GM19193 (cell line): ENCODE measurements around the gene MFSD8.
A peak's percentile ranks its signal among the peaks of the same experiment; 100 is the strongest.

ENCODE experiments used
- POLR2A ChIP-seq: IDR thresholded peaks from 4 replicates; pipeline ENCODE4 v1.6.1; 2011; ENCODE audit not compliant: insufficient read depth, insufficient read length; ENCODE audit errors: extremely low read depth

Gene MFSD8

GRCh38 chr4:127957105-127957504 is 7.9 kb downstream of the MFSD8 start:
- no peak for TF ChIP-seq POLR2A

DNA sequence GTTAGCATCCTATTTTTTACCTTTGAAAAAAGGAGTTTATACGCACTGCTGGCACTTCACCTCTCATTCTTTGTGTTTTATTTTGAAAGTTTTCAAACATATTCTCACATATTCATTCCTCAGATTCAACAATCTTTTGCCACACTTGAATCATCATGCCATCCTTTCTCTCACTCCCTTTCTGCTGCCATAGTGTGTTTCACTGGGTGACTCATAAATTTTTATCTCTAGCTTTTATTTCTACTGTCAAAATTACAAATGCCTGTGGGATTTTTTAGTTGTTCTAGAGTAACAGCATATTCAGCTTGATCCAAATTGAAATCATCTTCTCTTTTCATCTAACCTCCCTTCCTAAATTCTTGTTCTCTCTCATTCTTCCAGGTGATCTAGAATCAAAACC is 28.0 kb downstream of the MFSD8 start:
- no peak for TF ChIP-seq POLR2A

- TF ChIP-seq POLR2A: no peak
Measured at GRCh38 chr4:127930175-127930574, 34.8 kb downstream of the MFSD8 start.

DNA sequence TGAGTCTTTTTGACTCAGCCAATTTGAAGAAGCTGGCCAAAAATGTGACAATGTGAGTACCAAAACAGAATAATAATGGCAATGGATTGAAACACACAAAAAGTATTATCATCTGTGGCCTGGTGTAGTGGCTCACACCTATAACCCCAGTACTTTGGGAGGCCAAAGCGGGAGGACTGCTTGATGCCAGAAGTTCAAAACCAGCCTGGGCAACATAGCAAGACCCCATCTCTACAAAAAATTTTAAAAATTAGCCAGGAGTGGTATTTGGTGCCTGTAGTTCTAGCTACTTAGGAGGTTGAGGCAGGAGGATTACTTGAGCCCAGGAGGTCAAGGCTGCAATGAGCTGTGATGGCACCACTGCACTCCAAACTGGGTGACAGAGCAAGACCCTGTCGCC is 42.7 kb downstream of the MFSD8 start:
- TF ChIP-seq POLR2A: no peak

DNA sequence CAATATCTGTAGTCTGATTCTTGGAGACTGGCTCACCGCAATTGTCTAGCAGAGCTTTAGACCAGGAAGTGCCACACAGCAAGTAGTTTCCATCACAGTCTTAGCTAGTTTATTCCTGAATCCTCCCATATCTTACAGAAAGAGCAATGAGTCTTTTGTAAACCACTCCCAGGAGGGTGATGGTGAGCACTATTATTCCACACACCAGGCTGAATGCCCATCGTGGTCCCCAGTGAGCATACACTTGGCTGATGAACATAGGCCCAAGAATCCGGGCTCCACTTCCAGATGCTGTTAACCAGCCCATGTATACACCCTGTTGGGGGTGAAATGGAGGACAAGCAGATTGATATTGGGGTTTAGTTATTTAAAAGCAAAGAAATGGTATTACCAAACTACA is 44.5 kb downstream of the MFSD8 start:
- no peak for TF ChIP-seq POLR2A

DNA sequence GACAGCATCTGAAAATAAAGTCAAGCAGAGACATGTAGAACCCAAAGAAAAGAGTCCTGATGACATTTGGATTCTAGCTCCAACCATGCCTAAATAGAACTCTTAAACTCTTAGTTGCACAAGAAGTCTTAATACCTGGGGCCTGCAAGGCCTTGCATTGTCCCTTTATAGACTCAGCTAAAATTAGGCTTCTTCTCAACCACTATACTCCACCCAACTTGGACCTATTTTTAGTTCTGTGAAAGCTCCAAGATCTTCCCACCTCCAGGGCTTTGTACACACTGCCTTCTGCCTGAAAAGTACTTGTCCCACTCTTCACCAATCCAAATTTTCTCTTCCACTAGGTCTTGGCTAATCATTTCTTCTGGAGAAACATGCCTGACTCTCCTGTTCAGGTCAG is 47.8 kb downstream of the MFSD8 start:
- TF ChIP-seq POLR2A: no peak

GRCh38 chr4:127916512-127916911 is 48.5 kb downstream of the MFSD8 start:
- no peak for TF ChIP-seq POLR2A

DNA sequence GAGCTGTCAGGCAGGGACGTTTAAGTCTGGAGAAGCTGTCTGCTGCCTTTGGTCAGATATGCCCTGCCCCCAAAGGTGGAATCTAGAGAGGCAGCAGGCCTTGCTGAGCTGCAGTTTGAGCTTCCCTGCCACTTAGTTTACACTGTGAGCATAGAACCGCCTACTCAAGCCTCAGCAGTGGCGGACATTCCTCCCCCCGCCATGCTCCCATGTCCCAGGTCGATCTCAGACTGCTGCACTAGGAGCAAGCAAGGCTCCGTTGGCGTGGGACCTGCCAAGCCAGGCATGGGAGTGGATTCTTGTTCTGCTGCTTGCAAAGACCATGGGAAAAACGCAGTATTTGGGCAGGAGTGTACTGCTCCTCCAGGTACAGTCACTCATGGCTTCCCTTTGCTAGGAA is 59.9 kb downstream of the MFSD8 start:
- TF ChIP-seq POLR2A: no peak

- TF ChIP-seq POLR2A: no peak
Measured at GRCh38 chr4:127896528-127896927, 68.4 kb downstream of the MFSD8 start.

GRCh38 chr4:127896069-127896468 is 68.9 kb downstream of the MFSD8 start:
- TF ChIP-seq POLR2A: no peak

DNA sequence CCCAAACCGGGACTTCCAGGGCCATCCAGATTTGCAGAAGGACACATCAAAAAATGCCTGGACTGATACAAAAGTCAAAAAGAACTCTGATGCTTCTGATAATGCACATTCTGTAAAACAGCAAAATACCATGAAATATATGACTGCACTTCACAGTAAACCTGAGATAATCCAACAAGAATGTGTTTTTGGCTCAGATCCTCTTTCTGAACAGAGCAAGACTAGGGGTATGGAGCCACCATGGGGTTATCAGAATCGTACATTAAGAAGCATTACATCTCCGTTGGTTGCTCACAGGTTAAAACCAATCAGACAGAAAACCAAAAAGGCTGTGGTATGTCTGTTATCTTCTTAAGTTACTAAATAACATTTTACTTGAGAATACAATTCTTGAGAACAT is 75.1 kb downstream of the MFSD8 start:
- no peak for TF ChIP-seq POLR2A

DNA sequence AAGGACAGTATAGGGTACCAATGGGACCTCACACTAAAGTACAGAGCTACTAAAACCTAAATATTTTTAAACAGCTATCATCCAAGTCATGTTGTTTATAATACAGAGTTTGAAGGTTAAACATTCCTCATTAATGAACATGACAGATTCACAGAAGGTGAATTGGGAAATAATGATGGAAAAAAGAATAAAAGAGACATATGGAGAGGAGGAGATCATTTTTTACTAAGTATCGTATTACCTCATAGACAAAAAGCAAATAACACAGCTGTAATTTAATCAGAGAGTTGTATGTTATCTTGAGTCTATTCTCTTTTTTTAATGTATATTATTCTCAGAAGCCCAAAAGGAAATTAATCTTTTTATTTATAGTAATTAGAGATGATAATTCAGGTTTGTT is 76.4 kb downstream of the MFSD8 start:
- TF ChIP-seq POLR2A: no peak

DNA sequence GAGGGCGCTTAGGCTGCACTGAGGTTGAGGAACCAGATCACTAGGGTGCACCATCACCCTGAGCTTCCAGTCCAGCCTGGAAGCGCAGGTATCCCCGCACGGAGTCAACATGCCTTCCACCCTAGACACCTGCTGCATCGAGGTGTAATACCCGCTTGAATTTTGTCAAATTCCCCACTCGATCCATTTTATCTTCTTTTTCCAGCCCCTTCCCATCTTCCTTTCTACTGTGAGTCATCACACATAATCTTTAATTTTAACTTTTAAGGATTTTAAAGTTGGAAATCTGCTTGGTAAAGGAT is 83.5 kb downstream of the MFSD8 start:
- TF ChIP-seq POLR2A: no peak

DNA sequence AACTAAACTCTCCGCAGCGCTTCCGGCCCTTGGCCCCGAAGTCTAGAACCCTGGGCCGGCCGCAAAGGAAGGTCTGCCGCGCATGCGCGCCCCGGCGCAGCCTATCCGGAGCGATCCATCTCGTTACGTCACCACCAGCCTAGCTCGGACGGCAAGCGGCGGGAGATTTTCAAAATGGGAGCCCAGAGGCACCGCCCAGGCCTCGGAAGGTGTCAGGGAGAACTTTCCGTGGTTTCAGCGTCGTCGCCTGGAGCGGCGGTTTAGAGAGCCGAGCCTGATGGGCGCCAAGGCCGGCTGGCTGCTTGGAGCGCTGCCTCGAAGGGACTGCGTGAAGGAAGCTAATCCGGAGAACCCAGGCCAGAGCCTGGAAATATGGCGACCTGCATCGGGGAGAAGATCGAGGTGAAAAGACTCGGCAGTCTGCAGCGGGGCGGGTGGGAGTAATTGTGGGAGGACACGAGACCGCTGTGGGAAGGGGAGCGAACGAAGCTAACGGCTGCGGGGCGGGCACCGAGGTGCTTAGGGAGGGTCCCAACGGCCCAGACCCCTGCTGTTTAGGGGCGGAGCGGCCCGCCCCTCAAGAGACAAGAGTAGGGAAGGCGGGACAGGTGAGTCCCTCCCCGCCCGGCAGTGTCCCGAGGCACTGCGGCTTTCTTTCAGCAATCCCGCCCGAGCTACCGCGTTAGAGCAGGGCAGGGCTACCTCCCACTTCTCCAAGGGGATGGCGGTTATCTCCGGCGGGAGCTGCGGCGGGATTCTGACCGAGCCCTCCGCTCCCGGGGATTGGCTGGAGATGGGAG is 84.0 kb downstream of the MFSD8 start, which contains the start of gene PLK4:
PLK4 (plus strand) TSS at position 131 of the 800 bp plus-strand sequence; CDS start at position 373, 242 bp downstream.
- TF ChIP-seq POLR2A: peak; percentile 80

DNA sequence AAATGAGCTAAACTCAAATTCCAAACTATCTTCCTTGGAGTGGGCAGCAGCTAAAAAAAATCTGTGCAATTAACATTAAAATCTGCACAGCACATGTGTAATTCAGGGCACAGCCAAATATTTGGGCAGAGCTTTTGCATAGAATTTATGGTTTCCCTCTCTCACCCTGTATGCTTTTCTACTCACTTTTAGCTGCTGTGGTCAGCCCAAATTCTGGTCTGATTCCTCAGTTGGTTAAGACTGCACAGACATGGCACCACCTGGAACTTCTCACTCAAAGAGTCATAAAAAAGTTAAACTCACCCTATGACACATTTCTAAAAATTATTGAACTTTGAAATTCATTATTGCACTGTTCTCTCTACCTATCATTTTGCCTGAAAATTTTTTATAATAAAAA is 89.2 kb downstream of the MFSD8 start:
- no peak for TF ChIP-seq POLR2A

DNA sequence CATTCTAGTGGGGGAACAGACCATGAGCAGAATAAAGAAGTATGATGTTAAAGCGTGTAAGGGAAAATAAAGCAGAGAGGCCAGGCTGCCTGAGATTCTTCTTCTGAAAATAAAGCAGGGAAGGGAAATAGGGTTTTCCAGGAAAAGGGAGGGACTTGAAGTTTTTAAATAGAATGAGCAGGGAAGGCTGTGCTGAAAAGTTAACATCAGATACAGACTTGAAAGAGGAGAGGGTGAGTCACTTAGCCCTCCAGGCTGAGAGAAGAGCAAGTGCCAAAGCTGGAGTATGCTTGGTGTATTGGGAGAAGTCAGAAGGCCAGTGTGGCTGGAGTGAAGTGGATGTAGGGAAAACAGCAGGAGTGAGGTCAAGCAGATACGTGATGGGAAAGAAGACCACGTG is 94.3 kb downstream of the MFSD8 start:
- TF ChIP-seq POLR2A: no peak

DNA sequence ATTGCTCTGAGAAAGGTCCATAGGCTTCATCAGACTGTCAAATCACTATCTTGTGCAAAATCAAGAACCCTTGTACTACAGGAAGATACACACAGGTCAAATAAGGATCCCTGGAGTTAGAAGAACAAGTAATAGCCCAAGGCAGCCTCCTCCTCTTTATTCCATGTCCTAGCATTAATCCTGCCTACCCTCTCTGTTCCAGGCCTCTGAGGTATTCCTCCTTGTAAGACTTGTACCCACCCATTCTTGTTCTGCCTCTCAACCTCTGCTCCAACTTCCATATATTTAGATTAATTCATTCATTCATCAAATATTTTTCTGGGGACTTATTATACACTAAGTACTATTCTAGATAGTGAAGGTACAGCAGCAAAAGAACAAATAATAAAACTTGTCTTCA is 94.7 kb downstream of the MFSD8 start:
- TF ChIP-seq POLR2A: no peak
